22Rv1 (cell line): Measurements from ENCODE around the gene SLC10A3.

ENCODE experiments used
- CTCF ChIP-seq: fragments of 450-650 bp; IDR thresholded peaks from 2 replicates; pipeline ENCODE4 v1.5.1; 2017; ENCODE audit warnings: mild to moderate bottlenecking
- ZFX ChIP-seq: fragments of 450-650 bp; IDR thresholded peaks from 2 replicates; pipeline ENCODE4 v1.6.1; 2017; ENCODE audit warnings: antibody characterized with exemption, borderline replicate concordance

GRCh38 chrX:154476821-154477220, 13.6 kb downstream of the SLC10A3 start:
- no peak for TF ChIP-seq CTCF
- no peak for TF ChIP-seq ZFX
